Activated naive CD4-positive, alpha-beta T cell treated with anti-CD3 and anti-CD28 coated beads for 36 hours (primary cell): Measurements from ENCODE around the gene TDRD9. TPM values are rescaled to one million over a fixed set of nuclear protein-coding genes. Genes with fewer than 3 reads are reported as not detected.

Experiments used
- CTCF ChIA-PET: fragments of 350-600 bp; sonication (Branson Sonifier 250); formaldehyde crosslinking; loops from one replicate; lab custom pipeline; 2021; ENCODE audit warnings: antibody characterized with exemption; lab: Charles Lee
- DNase-seq: peaks from one replicate; pipeline ENCODE4 v3.0.0-alpha.2; 2020
- H3K27ac Mint-ChIP-seq: one replicate; pipeline ENCODE4 v1.8.0; 2021; ENCODE audit warnings: mild to moderate bottlenecking, mixed read lengths
- H3K27me3 Mint-ChIP-seq: one replicate; pipeline ENCODE4 v1.8.0; 2021; ENCODE audit warnings: low read depth, mixed read lengths
- H3K36me3 Mint-ChIP-seq: one replicate; pipeline ENCODE4 v1.8.0; 2021; ENCODE audit warnings: low read depth, mixed read lengths
- H3K4me1 Mint-ChIP-seq: one replicate; pipeline ENCODE4 v1.8.0; 2021; ENCODE audit warnings: low read depth, mixed read lengths
- H3K4me3 Mint-ChIP-seq: one replicate; pipeline ENCODE4 v1.8.0; 2021; ENCODE audit warnings: mild to moderate bottlenecking, moderate library complexity, mixed read lengths
- H3K9me3 Mint-ChIP-seq: one replicate; pipeline ENCODE4 v1.8.0; 2021; ENCODE audit warnings: mixed read lengths
- intact Hi-C: fragments of 100-400 bp; cut with micrococcal nuclease; formaldehyde crosslinking; loops from one replicate; pipeline ENCODE4 v1.15.1; 2023
- total RNA-seq, 2 experiments: library from RNA; stranded (reverse); gene quantifications; one replicate each; pipeline ENCODE4 v1.2.3, GENCODE V29; 2021

Gene TDRD9
- total RNA-seq, 2 experiments from 2014 or later = 0.10 TPM; not detected in 1

- CTCF ChIA-PET = interaction anchor here (0.8 to 3.2 kb wide), 3 partner anchors 17 to 470 kb away, joined by 3 to 32 read pairs (median 8); no protein-coding TSS in a partner anchor
Measured at GRCh38 chr14:104094056-104094708, 165.9 kb downstream of the TDRD9 start.

GRCh38 chr14:104094709-104095425 is 166.6 kb downstream of the TDRD9 start:
- Mint-ChIP-seq H3K4me1 (peaks cover 4% of the 10 kb centered on the region), H3K4me3 (no peak overlapping the region), H3K9me3 (no peaks in the 10 kb centered on the region), H3K27ac (no peak overlapping the region), H3K27me3 (peaks cover 3% of the 10 kb centered on the region), H3K36me3 (no peaks in the 10 kb centered on the region)
- intact Hi-C loops = loop anchor here (1.0 kb wide), 3 partner anchors 17 to 545 kb away; no protein-coding TSS in a partner anchor
- peak; percentile 83 for DNase-seq
- CTCF ChIA-PET = interaction anchor here (0.8 to 3.2 kb wide), 4 partner anchors 17 to 469 kb away, joined by 3 to 32 read pairs (median 8); no protein-coding TSS in a partner anchor

More at GRCh38 chr14:104094056-104094708, 165.9 kb downstream of the TDRD9 start:
- Mint-ChIP-seq H3K9me3 (no peaks in the 10 kb centered on the region), H3K27me3 (peaks cover 3% of the 10 kb centered on the region), H3K36me3 (no peaks in the 10 kb centered on the region), H3K4me1 (peaks cover 4% of the 10 kb centered on the region), H3K27ac (no peak overlapping the region), H3K4me3 (no peak overlapping the region)
- no peak for DNase-seq
- intact Hi-C loops = loop anchor here (1.0 kb wide), 3 partner anchors 16 to 546 kb away; no protein-coding TSS in a partner anchor

- Mint-ChIP-seq H3K36me3 (no peaks in the 10 kb centered on the region), H3K27ac (no peak overlapping the region), H3K27me3 (peaks cover 3% of the 10 kb centered on the region), H3K9me3 (no peaks in the 10 kb centered on the region), H3K4me1 (peaks cover 4% of the 10 kb centered on the region), H3K4me3 (no peak overlapping the region)
- intact Hi-C loops = no loop called here
- CTCF ChIA-PET = interaction anchor here (1.1 to 2.3 kb wide), 3 partner anchors 18 to 468 kb away, joined by 5 to 8 read pairs (median 8); no protein-coding TSS in a partner anchor
- DNase-seq = no peak
Measured at GRCh38 chr14:104095426-104096310, 167.4 kb downstream of the TDRD9 start.

- CTCF ChIA-PET = interaction anchor here (1.1 to 2.1 kb wide), 2 partner anchors 19 to 468 kb away, joined by 5 to 8 read pairs; no protein-coding TSS in a partner anchor
- intact Hi-C loops = no loop called here
- no peaks in the 10 kb centered on the region for H3K36me3 Mint-ChIP-seq
- no peaks in the 10 kb centered on the region for H3K9me3 Mint-ChIP-seq
- no peak for DNase-seq
- H3K27ac Mint-ChIP-seq = no peak overlapping the region
- no peak overlapping the region for H3K4me3 Mint-ChIP-seq
- peaks cover 3% of the 10 kb centered on the region for H3K27me3 Mint-ChIP-seq
- peaks cover 4% of the 10 kb centered on the region for H3K4me1 Mint-ChIP-seq
Measured at GRCh38 chr14:104096318-104096717, 168.1 kb downstream of the TDRD9 start.

GRCh38 chr14:104096751-104097700 is 168.8 kb downstream of the TDRD9 start:
- intact Hi-C loops = no loop called here
- Mint-ChIP-seq H3K36me3 (no peaks in the 10 kb centered on the region), H3K4me3 (no peak overlapping the region), H3K27me3 (peaks cover 3% of the 10 kb centered on the region), H3K27ac (no peak overlapping the region), H3K4me1 (peaks cover 4% of the 10 kb centered on the region), H3K9me3 (no peaks in the 10 kb centered on the region)
- DNase-seq = no peak
- CTCF ChIA-PET = interaction anchor here (0.9 to 2.1 kb wide), 3 partner anchors 19 to 467 kb away, joined by 4 to 8 read pairs (median 5); no protein-coding TSS in a partner anchor

- peaks cover 4% of the 10 kb centered on the region for H3K4me1 Mint-ChIP-seq
- H3K4me3 Mint-ChIP-seq = no peak overlapping the region
- no peak for DNase-seq
- H3K9me3 Mint-ChIP-seq = no peaks in the 10 kb centered on the region
- peaks cover 3% of the 10 kb centered on the region for H3K27me3 Mint-ChIP-seq
- intact Hi-C loops = no loop called here
- CTCF ChIA-PET = interaction anchor here (0.7 to 1.4 kb wide), 2 partner anchors 14 to 21 kb away, joined by 3 read pairs; no protein-coding TSS in a partner anchor
- H3K27ac Mint-ChIP-seq = no peak overlapping the region
- no peaks in the 10 kb centered on the region for H3K36me3 Mint-ChIP-seq
Measured at GRCh38 chr14:104098272-104099095, 170.2 kb downstream of the TDRD9 start.

- no peak for DNase-seq
- H3K27ac Mint-ChIP-seq = no peak overlapping the region
- no peaks in the 10 kb centered on the region for H3K9me3 Mint-ChIP-seq
- intact Hi-C loops = no loop called here
- peaks cover 3% of the 10 kb centered on the region for H3K27me3 Mint-ChIP-seq
- H3K4me3 Mint-ChIP-seq = no peak overlapping the region
- CTCF ChIA-PET = interaction anchor here (0.7 to 1.4 kb wide), 2 partner anchors 15 to 22 kb away, joined by 3 read pairs; no protein-coding TSS in a partner anchor
- peaks cover 2% of the 10 kb centered on the region for H3K4me1 Mint-ChIP-seq
- H3K36me3 Mint-ChIP-seq = no peaks in the 10 kb centered on the region
Measured at GRCh38 chr14:104099096-104100041, 171.1 kb downstream of the TDRD9 start.

GRCh38 chr14:104100171-104101085 is 172.2 kb downstream of the TDRD9 start:
- Mint-ChIP-seq H3K4me3 (no peak overlapping the region), H3K27me3 (peaks cover 3% of the 10 kb centered on the region), H3K27ac (no peak overlapping the region), H3K9me3 (no peaks in the 10 kb centered on the region), H3K4me1 (no peaks in the 10 kb centered on the region), H3K36me3 (no peaks in the 10 kb centered on the region)
- intact Hi-C loops = no loop called here
- DNase-seq = no peak
- CTCF ChIA-PET = no interaction called here

GRCh38 chr14:104101086-104101621 is 172.9 kb downstream of the TDRD9 start:
- Mint-ChIP-seq H3K27me3 (no peaks in the 10 kb centered on the region), H3K36me3 (no peaks in the 10 kb centered on the region), H3K9me3 (no peaks in the 10 kb centered on the region), H3K27ac (no peak overlapping the region), H3K4me3 (no peak overlapping the region), H3K4me1 (no peaks in the 10 kb centered on the region)
- no peak for DNase-seq
- CTCF ChIA-PET = no interaction called here
- intact Hi-C loops = no loop called here
